NCI-H82 treated with DMSO at 0.1 percent for 48 hours (cell line): ENCODE data around the gene TMSB10.

Experiments
- DNase-seq: peaks from one replicate; lab custom pipeline; 2025; ENCODE audit not compliant: unreplicated experiment; lab: John Stamatoyannopoulos, UW

The TMSB10 gene

GRCh38 chr2:84879584-84880394, 25.7 kb upstream of the TMSB10 start:
- DNase-seq = no peak

- no peak for DNase-seq
Measured at GRCh38 chr2:84880395-84880644, 25.1 kb upstream of the TMSB10 start.

GRCh38 chr2:84880645-84881521, 24.6 kb upstream of the TMSB10 start, which contains the start of gene TRABD2A:
TSS of gene TRABD2A (minus strand) at chr2:84881084. CDS start at chr2:84881039, 45 bp downstream.
- DNase-seq = no peak

GRCh38 chr2:84881581-84882413, 23.7 kb upstream of the TMSB10 start:
- DNase-seq = no peak

GRCh38 chr2:84882414-84882738, 23.1 kb upstream of the TMSB10 start:
- no peak for DNase-seq

- DNase-seq = no peak
Measured at GRCh38 chr2:84882775-84883550, 22.5 kb upstream of the TMSB10 start.

- DNase-seq = no peak
Measured at GRCh38 chr2:84884449-84884848, 21.0 kb upstream of the TMSB10 start.

- no peak for DNase-seq
Measured at GRCh38 chr2:84885111-84885510, 20.3 kb upstream of the TMSB10 start.

- no peak for DNase-seq
Measured at GRCh38 chr2:84886791-84887190, 18.7 kb upstream of the TMSB10 start.

GRCh38 chr2:84888401-84889276, 16.8 kb upstream of the TMSB10 start:
- no peak for DNase-seq

- DNase-seq = no peak
Measured at GRCh38 chr2:84889332-84889731, 16.1 kb upstream of the TMSB10 start.

GRCh38 chr2:84891355-84892010, 14.0 kb upstream of the TMSB10 start:
- DNase-seq = no peak

GRCh38 chr2:84894131-84894586, 11.3 kb upstream of the TMSB10 start:
- no peak for DNase-seq

GRCh38 chr2:84894758-84895520, 10.5 kb upstream of the TMSB10 start:
- DNase-seq = no peak

GRCh38 chr2:84896567-84896966, 8.9 kb upstream of the TMSB10 start:
- DNase-seq = no peak

- no peak for DNase-seq
Measured at GRCh38 chr2:84897773-84898172, 7.7 kb upstream of the TMSB10 start.

GRCh38 chr2:84899304-84900204, 5.9 kb upstream of the TMSB10 start:
- no peak for DNase-seq
